DOHH2 (cell line): Measurements from ENCODE around the gene MPZL2.

Experiments used
- EZH2phosphoT487 ChIP-seq: fragments of 200-600 bp; sonication (generic); IDR thresholded peaks from 2 replicates; pipeline ENCODE4 v1.6.1; 2017; ENCODE audit warnings: borderline replicate concordance, mild to moderate bottlenecking, antibody characterized with exemption, low read length, moderate library complexity, mixed read lengths
- TF ChIP-seq, protein P1 (sequence below): fragments of 200-600 bp; sonication (generic); IDR thresholded peaks from one replicate; pipeline ENCODE4 v1.5.1; 2014; ENCODE audit warnings: antibody characterized with exemption, mild to moderate bottlenecking, low read depth, low read length; ENCODE audit not compliant: poor library complexity, severe bottlenecking

DNA sequence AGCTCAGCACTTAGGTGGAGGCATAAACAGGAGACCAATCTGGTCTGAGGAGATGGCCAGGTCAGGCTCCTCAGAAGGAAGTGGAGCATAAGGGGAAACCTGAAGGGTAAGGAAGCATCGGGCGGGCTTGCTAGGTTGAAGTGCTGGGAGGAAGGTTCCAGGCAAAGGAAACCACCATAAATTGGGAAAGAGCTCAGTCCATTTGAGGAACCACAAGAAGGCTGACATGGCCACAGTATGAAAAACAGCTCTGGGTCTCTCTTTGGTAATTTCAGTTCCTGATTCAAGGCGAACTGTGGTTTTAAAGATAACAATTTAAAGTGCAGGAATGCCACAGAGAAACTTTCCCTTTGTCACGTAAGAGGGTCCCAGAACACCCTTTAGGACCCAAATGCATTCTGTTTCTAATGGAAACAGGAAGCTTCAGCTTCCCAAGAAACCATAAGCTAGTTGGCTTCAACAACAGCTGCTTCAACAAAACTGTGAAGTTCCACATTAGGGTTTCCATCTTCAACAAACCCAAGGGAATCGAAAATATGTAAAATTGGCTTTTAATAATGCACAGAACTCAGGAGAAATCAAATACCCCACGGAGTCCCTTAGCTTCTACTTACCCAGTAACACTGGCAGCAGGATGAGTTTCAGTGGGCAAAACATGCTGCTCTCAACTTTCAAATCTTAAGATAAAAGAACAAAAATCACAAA, 49.7 kb downstream of the MPZL2 start:
- TF ChIP-seq, protein P1, sequence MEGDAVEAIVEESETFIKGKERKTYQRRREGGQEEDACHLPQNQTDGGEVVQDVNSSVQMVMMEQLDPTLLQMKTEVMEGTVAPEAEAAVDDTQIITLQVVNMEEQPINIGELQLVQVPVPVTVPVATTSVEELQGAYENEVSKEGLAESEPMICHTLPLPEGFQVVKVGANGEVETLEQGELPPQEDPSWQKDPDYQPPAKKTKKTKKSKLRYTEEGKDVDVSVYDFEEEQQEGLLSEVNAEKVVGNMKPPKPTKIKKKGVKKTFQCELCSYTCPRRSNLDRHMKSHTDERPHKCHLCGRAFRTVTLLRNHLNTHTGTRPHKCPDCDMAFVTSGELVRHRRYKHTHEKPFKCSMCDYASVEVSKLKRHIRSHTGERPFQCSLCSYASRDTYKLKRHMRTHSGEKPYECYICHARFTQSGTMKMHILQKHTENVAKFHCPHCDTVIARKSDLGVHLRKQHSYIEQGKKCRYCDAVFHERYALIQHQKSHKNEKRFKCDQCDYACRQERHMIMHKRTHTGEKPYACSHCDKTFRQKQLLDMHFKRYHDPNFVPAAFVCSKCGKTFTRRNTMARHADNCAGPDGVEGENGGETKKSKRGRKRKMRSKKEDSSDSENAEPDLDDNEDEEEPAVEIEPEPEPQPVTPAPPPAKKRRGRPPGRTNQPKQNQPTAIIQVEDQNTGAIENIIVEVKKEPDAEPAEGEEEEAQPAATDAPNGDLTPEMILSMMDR, result no peak
- no peak for TF ChIP-seq EZH2phosphoT487
